ENCODE data around the gene PRL.

- no peak for TF ChIP-seq ZNF260 (CRISPR knock-in tag; IDR thresholded peaks at IDR 0.05; ENCODE audit: borderline replicate concordance, low read depth)
- TF ChIP-seq SMAD1 (CRISPR knock-in tag; IDR thresholded peaks at IDR 0.05; ENCODE audit: borderline replicate concordance, low read depth): no peak
- TF ChIP-seq CTCF (CRISPR knock-in tag; IDR thresholded peaks at IDR 0.05): no peak
Measured at GRCh38 chr6:22290045-22290444, 6.8 kb downstream of the PRL start.

Measured in HepG2 (cell line).